GM12891 (cell line): ENCODE measurements around the gene TERB1.

Experiments
- PAX5 ChIP-seq: IDR thresholded peaks from 2 replicates; pipeline ENCODE4 v1.6.1; 2011; ENCODE audit warnings: low read length, moderate library complexity, mild to moderate bottlenecking; ENCODE audit not compliant: insufficient read depth, severe bottlenecking
- POLR2A ChIP-seq: IDR thresholded peaks from 2 replicates; pipeline ENCODE4 v1.6.1; 2011; ENCODE audit warnings: low read depth, low read length, control low read depth
- POLR2AphosphoS5 ChIP-seq: IDR thresholded peaks from 2 replicates; pipeline ENCODE4 v1.6.1; 2011; ENCODE audit warnings: low read depth, low read length, control low read depth
- SPI1 ChIP-seq: IDR thresholded peaks from 2 replicates; pipeline ENCODE4 v1.6.1; 2011; ENCODE audit warnings: low read depth, low read length, control low read depth
- TAF1 ChIP-seq: IDR thresholded peaks from 2 replicates; pipeline ENCODE4 v1.6.1; 2011; ENCODE audit warnings: low read depth, low read length, control low read depth

DNA sequence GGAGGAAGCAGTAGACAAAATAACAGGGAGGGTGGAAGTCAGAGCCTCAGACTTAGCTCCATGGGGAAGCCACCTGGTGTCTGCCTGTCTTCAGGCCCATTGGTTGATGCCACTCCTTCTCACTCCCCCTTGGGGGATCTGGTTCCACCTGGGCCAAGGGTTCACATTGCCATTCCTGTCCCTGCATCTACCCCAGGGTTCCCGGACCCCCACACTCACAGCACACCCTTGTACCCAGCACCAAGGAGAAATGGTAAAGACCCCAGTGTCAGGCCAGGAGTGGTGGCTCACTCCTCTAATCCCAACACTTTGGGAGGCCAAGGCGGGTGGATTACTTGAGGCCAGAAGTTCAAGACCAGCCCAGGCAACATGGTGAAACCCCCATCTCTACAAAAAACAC, 41.8 kb upstream of the TERB1 start:
- TF ChIP-seq POLR2A (no peak), POLR2AphosphoS5 (no peak), TAF1 (no peak), PAX5 (no peak), SPI1 (no peak)
